WERI-Rb-1 (cell line): Measurements from ENCODE around the gene PTPRN2.

Source experiments
- DNase-seq: peaks from one replicate; pipeline ENCODE4 v3.0.0-alpha.2; 2020
- H3K27ac ChIP-seq: fragments of 250-450 bp; sonication (Bioruptor Pico); 2 replicates; pipeline ENCODE4 v1.5.1; 2020; ENCODE audit warnings: mild to moderate bottlenecking, moderate library complexity
- H3K27me3 ChIP-seq: fragments of 250-450 bp; sonication (Bioruptor Pico); 2 replicates; pipeline ENCODE4 v1.5.1; 2021; ENCODE audit warnings: mild to moderate bottlenecking, low read depth, moderate library complexity; ENCODE audit not compliant: insufficient read depth, severe bottlenecking
- H3K36me3 ChIP-seq: fragments of 250-450 bp; sonication (Bioruptor Pico); 2 replicates; pipeline ENCODE4 v1.5.1; 2020; ENCODE audit warnings: mild to moderate bottlenecking, moderate library complexity
- H3K4me3 ChIP-seq: 2 replicates; pipeline ENCODE4 v1.5.1; 2011; ENCODE audit warnings: low read depth, mild to moderate bottlenecking, control low read depth, low read length
- H3K9me3 ChIP-seq: fragments of 250-450 bp; sonication (Bioruptor Pico); 2 replicates; pipeline ENCODE4 v1.5.1; 2021; ENCODE audit warnings: mild to moderate bottlenecking, moderate library complexity; ENCODE audit not compliant: severe bottlenecking
- TF ChIP-seq, protein P1 (sequence below): IDR thresholded peaks from 2 replicates; pipeline ENCODE4 v1.5.1; 2011; ENCODE audit warnings: low read depth, mild to moderate bottlenecking, control low read depth, inconsistent platforms, low read length

The PTPRN2 gene

DNA sequence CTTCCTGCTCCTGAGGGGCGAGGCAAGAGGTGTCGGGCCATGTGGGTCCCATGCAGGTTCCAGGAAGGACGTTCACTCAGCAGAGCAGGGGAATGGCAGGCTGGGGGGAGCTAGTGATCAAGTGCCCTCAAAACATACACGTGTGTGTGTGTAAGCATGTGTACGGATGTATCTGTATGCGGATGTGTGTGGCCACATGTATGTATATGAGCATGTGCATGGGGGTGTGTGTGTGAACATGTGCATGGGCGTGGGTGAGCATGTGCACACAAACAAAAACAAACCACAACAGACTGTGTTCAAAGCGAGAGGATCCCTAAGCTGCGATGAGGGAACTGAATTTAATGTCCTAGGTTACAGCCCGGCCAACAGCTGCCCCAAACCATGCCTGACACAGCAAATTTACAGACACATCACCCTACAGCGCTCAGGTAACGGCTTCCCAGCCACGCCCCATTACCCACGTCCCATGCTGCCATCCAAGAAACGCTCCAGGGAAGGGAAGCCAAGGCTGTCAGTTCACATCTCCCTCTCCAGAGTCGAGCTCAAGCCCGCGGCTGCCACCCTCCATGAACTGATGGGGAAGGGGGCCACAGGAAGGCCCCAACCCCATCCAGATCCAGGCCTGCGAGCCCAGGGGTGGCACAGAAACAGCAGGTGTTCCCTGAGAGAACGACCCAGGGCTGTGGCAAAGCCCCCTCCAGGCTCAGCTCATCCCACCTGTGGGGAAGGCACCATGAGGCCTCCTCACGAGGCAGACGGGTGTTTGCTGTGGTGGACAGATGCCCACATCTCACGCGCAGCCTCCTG, 56.6 kb downstream of the PTPRN2 start:
- no peaks in the 10 kb centered on the region for H3K27me3 ChIP-seq
- H3K4me3 ChIP-seq: no peak overlapping the region
- no peaks in the 10 kb centered on the region for H3K9me3 ChIP-seq
- TF ChIP-seq, protein P1, sequence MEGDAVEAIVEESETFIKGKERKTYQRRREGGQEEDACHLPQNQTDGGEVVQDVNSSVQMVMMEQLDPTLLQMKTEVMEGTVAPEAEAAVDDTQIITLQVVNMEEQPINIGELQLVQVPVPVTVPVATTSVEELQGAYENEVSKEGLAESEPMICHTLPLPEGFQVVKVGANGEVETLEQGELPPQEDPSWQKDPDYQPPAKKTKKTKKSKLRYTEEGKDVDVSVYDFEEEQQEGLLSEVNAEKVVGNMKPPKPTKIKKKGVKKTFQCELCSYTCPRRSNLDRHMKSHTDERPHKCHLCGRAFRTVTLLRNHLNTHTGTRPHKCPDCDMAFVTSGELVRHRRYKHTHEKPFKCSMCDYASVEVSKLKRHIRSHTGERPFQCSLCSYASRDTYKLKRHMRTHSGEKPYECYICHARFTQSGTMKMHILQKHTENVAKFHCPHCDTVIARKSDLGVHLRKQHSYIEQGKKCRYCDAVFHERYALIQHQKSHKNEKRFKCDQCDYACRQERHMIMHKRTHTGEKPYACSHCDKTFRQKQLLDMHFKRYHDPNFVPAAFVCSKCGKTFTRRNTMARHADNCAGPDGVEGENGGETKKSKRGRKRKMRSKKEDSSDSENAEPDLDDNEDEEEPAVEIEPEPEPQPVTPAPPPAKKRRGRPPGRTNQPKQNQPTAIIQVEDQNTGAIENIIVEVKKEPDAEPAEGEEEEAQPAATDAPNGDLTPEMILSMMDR: no peak
- H3K36me3 ChIP-seq: no peaks in the 10 kb centered on the region
- no peak for DNase-seq
- H3K27ac ChIP-seq: peak overlapping the region; percentile 34; the same call in 1 of the 2 replicates

DNA sequence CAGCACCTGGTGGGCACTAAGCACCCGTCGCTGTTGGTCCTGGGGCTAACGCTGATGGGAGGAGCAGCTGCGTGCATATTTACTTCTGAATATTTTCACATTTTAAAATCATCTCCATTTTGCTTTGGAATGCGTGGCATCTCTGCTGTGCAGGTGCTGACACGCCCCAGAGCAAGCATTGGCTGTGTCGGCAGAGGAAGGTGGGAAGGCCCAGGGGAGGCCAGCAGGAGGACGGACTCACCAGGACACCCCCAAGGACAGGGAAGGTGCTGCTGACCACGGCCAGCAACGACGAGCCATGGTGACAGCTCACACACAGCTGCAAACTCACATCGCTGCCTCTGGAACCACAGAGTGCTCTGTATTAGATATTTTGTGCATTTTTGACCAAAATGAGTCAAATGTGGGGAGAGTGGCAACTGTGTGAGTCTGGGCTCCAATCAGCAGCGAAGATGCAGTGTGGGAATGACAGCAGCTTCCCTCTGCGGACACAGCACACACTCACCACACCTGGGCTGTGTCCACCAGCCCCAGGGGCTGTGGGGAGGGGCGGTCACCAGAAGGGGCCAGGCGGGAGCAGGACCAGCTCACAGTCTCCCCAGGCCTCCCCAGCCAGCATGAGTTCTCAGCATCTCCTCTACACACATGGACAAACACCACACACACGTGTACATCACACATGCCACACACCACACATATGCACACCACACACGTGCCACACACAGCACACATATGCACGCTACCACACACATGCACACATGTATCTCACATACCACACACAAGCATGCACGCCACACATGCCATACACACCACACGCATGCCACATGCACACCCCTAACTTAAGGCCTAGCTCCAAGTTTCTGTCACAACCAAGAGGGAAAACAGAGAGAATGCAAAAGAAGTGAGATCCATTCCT, 58.2 kb downstream of the PTPRN2 start:
- Histone ChIP-seq H3K4me3 (no peak overlapping the region), H3K27ac (no peak overlapping the region), H3K9me3 (no peaks in the 10 kb centered on the region), H3K36me3 (no peaks in the 10 kb centered on the region), H3K27me3 (no peaks in the 10 kb centered on the region)
- DNase-seq: no peak
- TF ChIP-seq, protein P1: no peak

DNA sequence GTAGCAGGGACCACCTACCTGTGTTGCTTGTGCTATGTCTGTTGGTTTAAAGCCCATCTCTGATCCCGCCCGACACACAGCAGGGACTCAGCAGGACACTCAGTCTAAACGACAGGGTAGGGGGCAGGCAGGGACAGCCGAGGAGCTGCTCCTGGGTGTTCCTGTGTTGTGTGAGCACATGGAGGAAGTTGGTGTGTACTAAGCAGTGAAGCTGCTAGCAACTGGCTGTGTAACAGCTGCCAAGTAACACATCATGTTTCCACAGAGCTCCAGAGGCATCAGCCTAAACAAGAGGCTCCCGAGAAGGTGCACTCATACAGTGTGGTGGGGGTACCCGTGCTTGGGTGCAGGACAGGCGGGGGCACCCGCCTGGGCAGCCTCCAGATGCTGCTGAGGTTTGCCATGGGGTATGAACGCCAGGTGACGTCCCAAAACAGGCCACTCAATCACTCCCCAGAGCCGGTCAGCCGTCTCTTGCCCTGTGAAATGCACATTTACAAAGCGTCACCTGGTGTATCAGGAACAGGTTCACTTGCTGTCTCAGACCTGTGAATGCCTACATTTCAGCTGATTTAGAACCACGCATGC, 59.6 kb downstream of the PTPRN2 start:
- Histone ChIP-seq H3K27ac (no peak overlapping the region; the same call in 1 of the 2 replicates), H3K9me3 (no peaks in the 10 kb centered on the region), H3K4me3 (no peak overlapping the region), H3K27me3 (no peaks in the 10 kb centered on the region), H3K36me3 (no peaks in the 10 kb centered on the region)
- DNase-seq: peak; percentile 40
- TF ChIP-seq, protein P1: no peak

DNA sequence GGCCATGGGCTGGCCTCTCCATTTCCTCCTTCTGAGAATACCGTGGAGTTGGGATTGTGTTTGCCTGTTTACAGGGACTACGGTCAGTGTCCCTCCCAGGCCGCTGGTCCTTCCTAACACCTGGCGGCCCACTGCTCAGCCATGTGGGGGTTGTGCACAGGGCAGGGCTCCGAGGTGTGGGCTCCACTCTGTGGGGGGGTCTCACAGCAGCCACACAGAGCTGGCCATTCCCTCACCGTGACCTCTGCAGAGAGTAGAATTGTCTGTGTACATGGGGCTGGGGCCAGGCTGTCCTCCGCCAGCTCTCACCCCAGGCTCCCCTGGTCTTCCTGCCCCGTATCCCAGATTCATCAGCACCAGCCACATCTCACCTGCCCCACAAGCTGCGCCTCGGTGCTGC, 60.1 kb downstream of the PTPRN2 start:
- H3K27me3 ChIP-seq: no peaks in the 10 kb centered on the region
- peaks cover 3% of the 10 kb centered on the region for H3K9me3 ChIP-seq
- TF ChIP-seq, protein P1: no peak
- peak overlapping the region; percentile 3; the same call in 1 of the 2 replicates for H3K27ac ChIP-seq
- H3K36me3 ChIP-seq: peaks cover 5% of the 10 kb centered on the region
- no peak for DNase-seq
- no peak overlapping the region for H3K4me3 ChIP-seq

DNA sequence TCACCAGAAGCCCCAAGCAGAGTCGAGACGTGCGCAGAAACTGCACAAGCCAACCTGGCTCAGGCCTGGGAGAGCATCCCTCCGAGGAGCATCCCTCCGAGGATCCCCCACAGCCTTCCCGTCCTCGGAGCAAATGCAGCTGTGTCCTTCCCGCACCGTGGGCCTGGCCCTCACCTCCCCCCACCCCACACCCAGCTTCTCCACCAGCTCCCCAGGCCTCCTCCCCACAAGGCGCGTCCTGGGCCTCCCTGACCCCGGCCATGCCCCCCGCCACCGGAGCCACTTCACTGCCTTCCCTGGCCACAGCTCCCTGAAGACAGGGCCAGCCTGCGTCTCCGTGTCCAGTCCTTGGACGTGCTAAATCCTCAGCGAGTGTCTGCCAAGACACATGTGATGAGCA, 60.6 kb downstream of the PTPRN2 start:
- H3K9me3 ChIP-seq: peaks cover 3% of the 10 kb centered on the region
- H3K36me3 ChIP-seq: peaks cover 7% of the 10 kb centered on the region
- H3K27me3 ChIP-seq: no peaks in the 10 kb centered on the region
- TF ChIP-seq, protein P1: no peak
- H3K4me3 ChIP-seq: no peak overlapping the region
- peak overlapping the region; percentile 40 for H3K27ac ChIP-seq
- no peak for DNase-seq
